WI38 (cell line): ENCODE measurements around the gene THEM4.
A peak's percentile ranks its signal among the peaks of the same experiment; 100 is the strongest.

Source experiments
- H3K4me3 ChIP-seq: 2 replicates; pipeline ENCODE4 v1.5.1; 2011; ENCODE audit warnings: low read depth, mild to moderate bottlenecking, control low read depth, low read length
- CTCF ChIP-seq: IDR thresholded peaks from 2 replicates; pipeline ENCODE4 v1.5.1; 2012; ENCODE audit warnings: low read depth, mild to moderate bottlenecking, control low read depth, low read length

Gene THEM4

GRCh38 chr1:151909167-151910149 lies at the start of gene THEM4:
THEM4 (minus strand) TSS chr1:151909511; CDS start chr1:151909458, 53 bp downstream.
- peak within 1 kb of the TSS; percentile 82 for H3K4me3 ChIP-seq
- TF ChIP-seq CTCF, result no peak

GRCh38 chr1:151958959-151959358 lies 49.6 kb upstream of the THEM4 start:
- TF ChIP-seq CTCF, result no peak
- no peak overlapping the region for H3K4me3 ChIP-seq

- TF ChIP-seq CTCF, result no peak
- H3K4me3 ChIP-seq, result no peak overlapping the region
Measured at GRCh38 chr1:151956957-151957497, 47.7 kb upstream of the THEM4 start.

GRCh38 chr1:151953409-151954094 lies 44.2 kb upstream of the THEM4 start:
- no peak for TF ChIP-seq CTCF
- no peak overlapping the region for H3K4me3 ChIP-seq

GRCh38 chr1:151952811-151953210 lies 43.5 kb upstream of the THEM4 start:
- no peak for TF ChIP-seq CTCF
- no peak overlapping the region for H3K4me3 ChIP-seq

GRCh38 chr1:151949371-151950193 lies 40.3 kb upstream of the THEM4 start:
- TF ChIP-seq CTCF, result no peak
- H3K4me3 ChIP-seq, result no peak overlapping the region
